Left ventricle myocardium superior (tissue), 1 donor: ENCODE measurements around the gene SDCBP2. TPM values are rescaled to one million over a fixed set of nuclear protein-coding genes. Genes with fewer than 3 reads are reported as not detected.

ENCODE experiments used
- ATAC-seq: fragments of 200-7000 bp; cut with Tn5 transposase; one replicate; pipeline ENCODE4 v1.9.1; 2020; ENCODE audit warnings: mild to moderate bottlenecking, moderate library complexity
- DNase-seq: peaks from one replicate; pipeline ENCODE4 v3.0.0-alpha.2; 2020
- intact Hi-C: fragments of 100-400 bp; cut with micrococcal nuclease; formaldehyde crosslinking; loops from one replicate; pipeline ENCODE4 v1.11.0; 2022
- total RNA-seq: library from RNA; stranded (reverse); fragmentation: NEBNext Ultra II Directional; extraction: Animal tissue kit (Norgen Biotek cat#: 25700); gene quantifications from one replicate; pipeline ENCODE4 v1.2.1, GENCODE V29; 2021
- donor health status: DM: no; HTN: yes; CAD: no; lungs with severe emphysema.

SDCBP2 gene
- total RNA-seq, 1 donor from 2014 or later: 1.5 TPM

DNA sequence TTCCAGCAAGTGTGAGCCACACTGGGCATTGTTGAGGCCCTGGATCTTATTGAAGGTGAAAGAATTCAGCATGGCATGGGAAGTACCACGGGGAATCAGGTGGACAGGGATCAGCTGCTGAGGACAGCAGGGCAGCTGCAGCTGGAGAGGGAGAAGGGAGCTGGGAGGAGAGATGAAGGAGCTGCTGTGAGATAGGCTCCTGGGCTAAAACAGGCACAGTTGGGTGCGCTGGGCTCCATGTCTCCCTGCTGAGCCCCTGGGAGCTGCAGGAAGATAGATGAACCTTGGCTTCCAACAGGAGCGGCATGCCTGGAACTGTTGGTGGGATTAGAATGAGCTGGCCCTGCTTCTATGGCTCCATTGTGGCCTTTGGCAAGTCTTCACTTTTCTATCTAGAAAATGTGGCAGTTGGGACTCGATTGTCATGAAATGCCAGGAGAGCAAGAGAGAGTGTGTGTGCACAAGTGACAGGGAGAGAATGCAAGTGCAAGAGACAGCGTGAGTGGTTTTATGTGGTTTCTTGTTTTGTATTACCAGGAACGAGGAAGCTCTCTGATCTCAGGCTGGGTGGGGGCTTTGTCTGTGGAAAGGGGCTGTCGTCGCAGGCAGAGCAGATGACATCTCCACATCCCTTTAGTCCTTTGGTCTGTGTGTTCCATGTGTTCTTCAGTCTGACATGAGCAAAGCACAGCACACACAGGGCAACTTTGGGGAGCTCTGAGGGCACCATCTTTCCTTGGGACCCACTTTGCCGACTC, 42.5 kb downstream of the SDCBP2 start:
- intact Hi-C loops: no loop called here
- DNase-seq: no peak
- no peak for ATAC-seq

DNA sequence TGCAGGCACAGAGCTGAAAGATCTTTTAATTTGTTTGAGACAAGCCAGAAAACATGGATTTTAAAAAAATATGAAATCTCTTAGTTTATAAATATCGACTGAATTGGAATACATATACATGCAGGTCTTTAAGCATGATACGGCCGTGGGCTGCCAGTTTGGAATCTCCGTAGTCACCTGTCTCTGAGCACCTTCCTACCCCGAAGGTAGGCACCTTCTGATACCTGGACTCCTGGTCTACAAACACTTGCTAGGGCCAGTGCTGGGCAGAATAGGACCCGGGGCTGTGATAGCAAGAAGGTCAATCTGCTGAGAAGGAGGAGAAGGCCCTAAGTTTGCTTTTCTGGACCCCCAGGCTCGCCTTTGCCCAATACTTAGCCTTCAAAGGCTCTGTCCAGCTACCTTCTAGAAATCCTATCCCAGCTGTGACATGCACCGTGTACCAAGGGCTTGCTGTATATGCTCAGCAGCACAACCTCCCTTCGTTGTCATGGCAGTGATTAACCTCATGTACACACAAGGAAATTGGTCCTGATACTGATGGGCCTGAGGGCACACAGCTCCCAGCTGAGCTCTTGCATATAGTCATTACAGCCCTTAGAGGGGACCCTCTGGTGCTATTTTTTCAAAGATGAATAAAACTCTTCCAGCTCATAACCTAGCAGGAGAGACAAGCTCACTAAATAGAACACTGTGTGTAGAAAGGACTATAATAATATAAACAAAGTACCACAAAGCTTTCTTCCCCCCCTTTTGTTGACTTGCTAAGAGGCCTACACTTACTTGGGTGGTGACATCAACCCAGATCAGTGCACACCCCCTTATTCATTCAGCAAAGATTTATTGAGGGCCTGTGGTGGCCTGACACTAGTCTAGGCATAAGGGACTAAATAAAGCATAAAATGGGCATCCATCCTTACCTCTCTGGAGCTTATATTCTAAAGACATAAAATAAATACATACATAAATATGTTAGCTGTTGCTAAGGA, 45.1 kb downstream of the SDCBP2 start:
- intact Hi-C loops: no loop called here
- DNase-seq: no peak
- no peak for ATAC-seq

DNA sequence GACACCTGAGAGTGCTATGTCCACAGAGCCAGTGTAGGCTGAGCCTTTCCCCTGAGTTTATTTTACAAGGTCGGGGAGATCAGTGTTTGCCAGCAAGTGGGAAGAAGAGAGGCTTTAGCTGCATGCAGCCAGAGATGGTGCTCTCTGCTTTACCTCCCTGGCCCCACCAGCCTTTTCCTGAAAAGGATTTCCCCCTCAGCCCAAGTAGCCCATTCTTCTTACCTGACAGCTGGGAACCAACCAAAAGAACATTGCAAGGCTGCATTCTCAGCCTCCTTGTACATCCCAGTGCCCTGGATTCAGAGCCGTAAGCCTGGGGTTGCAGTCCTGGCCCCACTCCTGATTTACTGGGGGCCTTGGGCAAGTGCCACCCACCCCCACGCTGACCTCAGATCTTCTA, 46.0 kb downstream of the SDCBP2 start:
- DNase-seq (no peak), ATAC-seq (no peak)
- intact Hi-C loops: no loop called here

DNA sequence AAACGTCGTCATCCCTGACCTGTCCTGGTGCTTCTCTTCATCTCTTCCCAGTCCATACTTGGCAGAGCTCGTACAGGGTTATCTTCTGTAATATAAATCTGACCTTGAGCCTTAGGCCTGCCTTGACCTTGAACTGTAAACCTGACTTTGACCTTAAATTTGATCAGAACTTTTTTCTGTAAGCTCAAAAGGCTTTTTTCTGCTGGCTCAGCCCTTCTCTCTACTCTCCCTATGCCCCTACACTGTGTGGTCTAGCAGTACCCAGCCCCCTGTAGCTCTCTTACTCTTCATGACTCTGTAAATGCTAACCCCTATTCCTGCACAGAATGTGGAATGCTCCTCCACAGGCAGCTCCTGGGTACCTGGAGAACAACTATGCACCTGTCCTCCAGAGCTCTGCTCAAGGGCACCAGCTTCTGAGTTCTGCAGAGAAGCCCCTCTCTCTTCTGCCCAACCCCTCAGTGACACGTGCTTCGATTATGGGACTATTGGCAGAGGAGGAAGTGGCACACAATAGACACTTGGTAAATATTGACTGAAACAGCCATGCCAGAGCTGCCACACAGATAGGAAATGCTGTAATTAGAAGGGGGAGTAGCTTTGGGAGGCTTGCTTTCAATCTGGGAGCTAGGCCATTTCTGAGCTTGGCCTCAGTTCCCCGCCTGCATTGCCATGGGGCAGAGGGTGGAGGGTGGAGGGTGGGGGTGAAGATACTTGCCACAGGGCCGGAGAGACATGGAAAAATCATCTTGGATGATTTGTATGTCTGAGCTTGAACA, 47.5 kb downstream of the SDCBP2 start:
- intact Hi-C loops: no loop called here
- DNase-seq (no peak), ATAC-seq (peak; percentile 77)

DNA sequence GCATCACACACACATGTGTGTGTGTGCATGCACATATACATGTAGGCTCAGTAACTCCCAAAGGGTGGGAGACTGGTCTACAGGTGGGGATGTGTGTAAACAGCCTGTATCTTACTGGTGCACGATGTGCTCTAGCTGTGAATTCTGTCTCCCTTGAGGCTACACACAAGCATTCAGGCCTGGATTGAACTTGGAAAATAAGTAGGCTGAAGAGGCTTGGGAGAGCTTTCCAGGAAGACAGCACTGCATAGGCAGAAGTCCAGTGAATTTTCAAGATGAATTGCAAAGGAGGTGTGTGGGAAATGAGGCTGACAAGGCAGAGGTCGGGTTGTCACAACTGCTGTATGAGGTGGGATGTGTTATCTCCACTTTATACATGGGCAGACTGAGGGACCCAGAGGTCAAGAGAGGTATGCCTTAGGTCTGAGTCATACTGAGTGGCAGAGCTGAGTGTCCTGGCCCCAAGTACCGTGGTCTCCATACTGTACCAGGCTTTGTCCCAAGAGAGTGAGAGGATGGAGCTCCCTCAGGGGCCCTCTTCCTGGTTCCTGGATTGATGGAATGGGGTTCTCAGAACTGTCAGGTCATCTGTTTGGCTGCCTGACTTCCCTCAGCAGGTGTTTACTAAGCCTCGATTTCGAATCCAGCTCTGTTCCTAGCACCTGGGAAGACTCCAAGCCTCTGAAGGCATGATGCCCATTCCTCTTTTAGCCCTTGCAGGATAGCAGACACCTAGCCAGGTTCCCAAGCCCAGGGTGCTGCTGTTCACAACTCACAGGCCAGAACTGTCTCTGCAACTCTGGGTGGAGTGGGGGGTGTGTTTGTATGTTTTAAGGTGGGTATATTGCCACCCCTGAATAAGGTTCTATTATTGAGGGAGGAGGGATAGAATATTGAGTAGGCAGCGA, 48.5 kb downstream of the SDCBP2 start:
- ATAC-seq: peak; percentile 64
- no peak for DNase-seq
- intact Hi-C loops: no loop called here

DNA sequence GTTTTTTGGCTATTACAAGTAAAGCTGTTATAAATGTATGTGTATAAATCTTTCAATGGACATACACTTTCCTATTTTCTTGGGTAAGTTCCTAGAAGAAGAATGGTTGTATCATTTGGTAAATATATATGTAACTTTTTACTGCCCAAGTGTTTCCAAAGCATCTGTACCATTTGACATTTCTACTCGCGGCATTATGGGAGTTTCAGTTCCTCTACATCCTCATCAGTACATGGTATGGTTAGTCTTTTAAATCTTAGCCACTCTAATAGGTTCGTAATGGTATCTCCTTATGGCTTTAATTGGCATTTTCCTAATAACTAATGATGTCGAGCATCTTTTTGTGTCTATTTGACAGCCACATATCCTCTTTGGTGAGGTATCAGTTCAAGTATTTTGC, 49.9 kb downstream of the SDCBP2 start:
- no peak for DNase-seq
- ATAC-seq: no peak
- intact Hi-C loops: no loop called here

DNA sequence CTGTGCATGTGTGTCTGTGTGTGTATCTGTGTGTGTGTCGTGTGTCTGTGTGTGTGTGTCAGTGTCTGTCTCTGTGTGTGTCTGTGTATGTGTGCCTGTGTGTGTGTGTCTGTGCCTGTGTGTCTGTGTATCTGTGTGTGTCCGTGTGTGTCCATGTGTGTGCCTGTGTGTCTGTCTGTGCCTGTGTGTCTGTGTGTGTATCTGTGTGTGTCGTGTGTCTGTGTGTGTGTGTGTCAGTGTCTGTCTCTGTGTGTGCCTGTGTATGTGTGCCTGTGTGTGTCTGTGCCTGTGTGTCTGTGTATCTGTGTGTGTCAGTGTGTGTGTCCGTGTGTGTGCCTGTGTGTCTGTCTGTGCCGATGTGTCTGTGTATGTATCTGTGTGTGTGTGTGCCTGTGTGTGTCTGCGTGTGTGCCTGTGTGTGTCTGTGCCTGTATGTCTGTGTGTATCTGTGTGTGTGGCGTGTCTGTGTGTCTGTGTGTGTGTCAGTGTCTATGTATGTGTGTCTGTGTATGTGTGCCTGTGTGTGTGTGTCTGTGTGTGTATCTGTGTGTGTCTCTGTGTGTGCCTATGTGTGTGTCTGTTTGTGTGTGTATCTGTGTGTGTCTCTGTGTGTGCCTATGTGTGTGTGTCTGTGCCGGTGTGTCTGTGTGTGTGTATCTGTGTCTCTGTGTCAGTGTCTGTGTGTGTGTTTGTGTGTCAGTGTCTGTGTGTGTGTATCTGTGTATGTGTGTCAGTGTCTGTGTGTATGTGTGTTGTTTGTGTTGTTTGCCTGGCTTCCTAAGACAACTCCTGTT, 51.2 kb downstream of the SDCBP2 start:
- ATAC-seq (no peak), DNase-seq (no peak)
- intact Hi-C loops: no loop called here

DNA sequence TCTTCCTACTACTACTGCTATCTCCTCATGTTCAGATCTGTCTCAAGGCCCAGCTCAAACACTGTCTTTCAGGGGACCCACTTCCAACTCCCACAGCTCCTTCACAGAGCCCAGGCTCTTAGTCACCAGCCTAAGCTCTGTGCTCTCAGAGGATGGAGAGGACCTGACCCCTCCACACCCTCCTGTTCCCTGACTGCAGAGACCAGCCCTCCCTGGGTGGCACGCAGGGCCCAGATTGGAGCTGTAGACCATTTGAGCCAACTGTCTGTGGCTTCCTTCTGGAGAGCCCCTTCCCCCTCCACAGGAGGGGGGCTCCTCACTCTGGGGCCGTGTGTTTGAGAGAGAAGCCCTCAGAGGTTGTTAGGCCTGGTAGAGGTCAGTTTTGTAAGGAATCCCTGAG, 53.0 kb downstream of the SDCBP2 start:
- intact Hi-C loops: no loop called here
- DNase-seq (no peak), ATAC-seq (no peak)

DNA sequence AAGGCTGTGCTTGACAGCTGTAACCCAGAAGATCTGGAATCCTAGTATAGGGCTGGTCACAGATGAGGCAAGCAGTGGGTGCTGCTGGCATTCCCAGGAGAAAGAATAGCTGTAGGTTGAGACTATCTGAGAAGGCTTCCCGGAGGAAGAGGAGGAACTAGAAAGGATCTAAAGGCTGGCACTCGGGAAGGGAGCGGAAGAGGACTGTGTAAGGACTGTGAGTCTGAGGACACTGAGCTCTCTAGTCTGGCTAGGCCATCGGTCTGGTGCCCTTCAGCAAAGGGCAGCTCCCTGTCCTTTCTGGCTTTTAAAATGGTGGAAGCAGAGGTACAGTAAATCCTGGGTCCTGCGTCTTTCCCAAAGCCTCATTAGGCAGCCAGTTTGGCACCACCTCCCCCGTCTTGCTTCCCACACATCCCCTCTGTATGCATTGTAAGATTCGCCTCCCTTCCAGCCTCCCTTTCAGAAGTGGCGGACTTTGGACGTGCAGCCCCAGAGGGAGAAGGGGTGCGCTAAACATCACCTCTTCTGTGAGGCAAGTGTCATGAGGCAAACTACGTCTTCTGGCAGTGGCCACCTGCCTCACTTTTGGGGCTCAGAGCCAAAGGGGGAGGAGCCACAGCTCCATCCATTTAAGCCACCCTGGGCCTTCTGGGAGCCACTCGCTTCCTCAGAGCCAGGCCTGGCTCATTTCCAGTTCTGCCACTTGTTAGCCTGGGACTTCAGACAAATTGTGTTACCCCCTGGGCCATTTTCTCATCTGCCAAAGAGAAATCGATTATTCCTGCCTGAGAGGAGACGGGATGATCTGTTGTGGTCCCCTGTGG, 54.2 kb downstream of the SDCBP2 start:
- intact Hi-C loops: no loop called here
- DNase-seq: no peak
- peak; percentile 29 for ATAC-seq

DNA sequence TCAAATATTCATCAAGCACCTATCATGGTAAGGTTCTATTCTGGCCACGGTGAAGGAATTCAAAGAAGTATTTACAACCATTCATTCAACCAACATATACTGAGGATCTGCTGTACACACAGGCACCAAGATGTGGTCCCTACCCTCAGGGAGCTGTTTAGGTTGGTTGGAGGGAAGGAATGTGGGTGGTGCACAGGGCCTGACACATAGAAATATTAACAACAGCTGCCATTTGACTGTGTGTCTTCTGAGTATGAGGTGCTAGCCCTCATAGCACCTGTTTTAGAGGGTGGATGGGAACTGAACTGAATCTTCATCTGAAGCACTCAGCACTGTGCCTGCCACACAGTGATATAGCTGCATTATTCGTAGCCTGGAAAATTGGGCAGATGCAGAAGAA, 55.6 kb downstream of the SDCBP2 start:
- DNase-seq (no peak), ATAC-seq (no peak)
- intact Hi-C loops: no loop called here

DNA sequence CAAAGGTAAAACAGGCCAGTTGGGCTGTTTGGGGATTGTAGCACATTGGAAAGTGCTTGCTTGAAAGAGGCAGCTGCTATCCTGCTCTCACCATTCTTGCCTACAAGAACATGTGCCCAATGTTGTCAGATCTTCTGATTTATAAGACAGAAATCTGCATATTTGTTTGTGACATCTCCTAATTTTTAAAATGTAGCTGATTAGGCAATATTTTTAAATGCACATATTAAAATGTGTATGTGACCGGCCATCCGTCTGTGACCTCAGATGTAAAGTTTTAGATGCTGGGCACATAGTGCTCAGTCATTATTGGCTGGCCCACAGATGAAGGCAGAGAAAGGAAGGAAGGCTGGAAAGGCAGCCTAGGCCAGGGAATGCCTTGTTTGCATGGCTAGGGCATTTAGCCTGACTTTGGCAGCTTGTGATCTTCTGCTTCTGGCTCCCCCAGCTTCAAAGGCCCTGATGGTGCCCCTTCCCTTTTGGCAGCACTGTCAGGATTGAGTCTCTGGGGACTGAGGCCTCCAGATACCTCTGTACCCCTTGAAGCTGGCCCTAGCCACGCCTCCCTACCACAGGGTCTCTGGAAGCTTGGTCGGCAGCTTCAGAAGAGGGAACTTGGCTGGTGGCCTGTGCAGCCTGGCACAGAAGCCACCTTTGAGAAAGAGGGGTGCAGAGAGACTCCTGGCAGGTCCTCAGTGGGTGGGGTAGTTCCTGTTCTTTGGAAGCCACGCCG, 56.4 kb downstream of the SDCBP2 start:
- intact Hi-C loops: no loop called here
- ATAC-seq: no peak

DNA sequence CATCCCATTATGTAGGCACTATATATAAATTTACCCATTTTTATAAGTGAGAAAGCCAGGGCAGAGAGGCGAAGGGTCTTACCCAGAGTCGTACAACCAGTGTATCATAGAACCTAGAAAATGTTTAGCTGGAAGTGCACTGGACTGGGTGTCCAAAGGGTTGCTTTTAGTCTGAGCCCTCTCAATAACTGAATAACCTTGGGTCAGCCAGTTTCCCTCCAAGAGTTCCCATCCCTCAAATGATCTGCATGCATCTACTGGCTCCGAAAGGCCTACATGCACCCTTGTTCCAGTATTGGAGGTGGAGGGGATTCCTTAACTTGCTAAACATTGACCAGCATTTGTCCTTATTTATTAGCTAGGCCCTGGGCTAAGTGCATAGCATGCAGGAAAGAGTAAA, 59.1 kb downstream of the SDCBP2 start:
- no peak for ATAC-seq
- DNase-seq: no peak
- intact Hi-C loops: no loop called here

More for the DNA sequence above, 56.4 kb downstream of the SDCBP2 start:
- DNase-seq: no peak

DNA sequence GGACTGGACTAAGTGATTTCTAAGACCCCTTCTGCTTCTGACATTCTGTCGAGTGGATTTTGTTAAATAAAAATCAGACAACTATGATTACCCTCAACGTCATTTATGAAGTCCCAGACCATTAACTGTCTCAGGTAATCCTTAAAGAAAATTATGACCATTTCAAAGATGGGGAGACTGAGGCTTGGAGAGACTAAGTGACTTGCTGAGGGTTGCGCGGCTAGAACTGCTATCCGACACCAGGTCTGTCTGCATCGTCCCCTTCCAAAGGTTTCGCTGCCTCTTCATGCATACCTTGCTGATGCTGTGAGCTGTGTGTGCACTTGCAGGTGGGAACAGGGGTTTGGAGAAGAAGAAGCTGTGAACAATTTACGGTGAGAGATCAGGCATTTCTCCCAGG, 59.7 kb downstream of the SDCBP2 start:
- no peak for ATAC-seq
- no peak for DNase-seq
- intact Hi-C loops: no loop called here

DNA sequence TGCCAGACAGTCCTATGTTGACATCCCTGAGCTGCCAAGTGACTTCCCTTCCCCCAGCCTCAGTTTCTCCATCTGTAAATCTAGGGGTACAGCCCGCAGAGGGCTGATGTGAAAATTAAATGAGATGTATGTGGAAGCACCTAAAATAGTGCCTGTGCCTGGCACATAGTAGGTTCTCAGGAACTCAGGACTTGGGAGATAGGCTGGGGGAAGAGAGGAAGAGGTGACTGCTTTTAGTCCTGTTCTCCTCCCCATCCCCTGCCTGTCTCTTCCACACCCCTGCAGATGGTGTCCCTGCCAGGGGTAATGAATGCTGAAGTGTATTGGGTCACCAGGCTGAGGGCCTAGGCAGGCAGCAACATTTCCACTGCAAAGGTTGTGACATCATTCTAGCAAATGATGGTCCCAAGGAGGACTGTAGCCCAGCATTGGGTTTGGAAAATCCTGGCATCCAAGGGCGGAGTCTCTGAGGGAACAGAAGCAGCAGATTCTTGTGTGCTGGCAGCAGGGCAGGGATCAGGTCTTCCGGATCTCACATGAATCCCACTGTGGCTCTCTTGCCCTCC, 61.0 kb downstream of the SDCBP2 start:
- ATAC-seq (no peak), DNase-seq (no peak)
- intact Hi-C loops: no loop called here

DNA sequence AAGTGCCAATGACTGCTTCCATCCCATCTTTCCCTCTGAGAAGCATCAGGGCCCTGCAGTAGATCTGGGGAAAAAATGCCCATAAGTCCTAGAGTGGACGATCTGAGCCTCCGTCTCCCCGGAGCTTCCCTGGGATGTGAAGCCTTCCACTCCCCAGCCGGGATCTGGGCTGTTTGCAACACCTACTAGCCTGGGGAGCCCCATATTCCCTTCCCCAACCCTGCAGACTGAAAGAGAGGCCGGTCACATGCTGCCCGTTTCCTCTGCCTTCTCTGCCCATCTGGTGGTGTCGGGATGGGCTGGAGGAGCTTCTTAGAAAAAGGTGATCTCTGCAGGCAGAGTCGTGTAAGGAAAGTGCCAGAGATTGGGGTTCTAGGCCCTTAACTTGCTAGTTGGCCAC, 61.8 kb downstream of the SDCBP2 start:
- DNase-seq (no peak), ATAC-seq (no peak)
- intact Hi-C loops: no loop called here
